HFFc6 (cell line): ENCODE results near the gene NPL. TPM values are rescaled to one million over a fixed set of nuclear protein-coding genes. Genes with fewer than 3 reads are reported as not detected.

ENCODE experiments used
- DNase-seq: peaks from one replicate; pipeline ENCODE4 v3.0.0-alpha.2; 2018
- H3K27ac Mint-ChIP-seq: 2 replicates; pipeline ENCODE4 v1.8.0; 2020; ENCODE audit warnings: mild to moderate bottlenecking, mixed read lengths
- H3K27me3 Mint-ChIP-seq: 2 replicates; pipeline ENCODE4 v1.8.0; 2021; ENCODE audit warnings: mild to moderate bottlenecking, moderate library complexity, mixed read lengths; ENCODE audit not compliant: insufficient read depth
- H3K36me3 Mint-ChIP-seq: 2 replicates; pipeline ENCODE4 v1.8.0; 2021; ENCODE audit warnings: low read depth, mixed read lengths
- H3K4me1 Mint-ChIP-seq: 2 replicates; pipeline ENCODE4 v1.8.0; 2020; ENCODE audit warnings: low read depth, mixed read lengths
- H3K4me3 Mint-ChIP-seq: 2 replicates; pipeline ENCODE4 v1.8.0; 2020; ENCODE audit warnings: mild to moderate bottlenecking, moderate library complexity, mixed read lengths
- H3K9me3 Mint-ChIP-seq: 2 replicates; pipeline ENCODE4 v1.8.0; 2020; ENCODE audit warnings: mild to moderate bottlenecking, mixed read lengths
- total RNA-seq, 6 experiments: library from RNA; stranded (reverse); fragmentation: NEBNext Ultra II Directional; extraction: Animal tissue kit (Norgen Biotek cat#: 25700); gene quantifications; 2 replicates in 1 of 6; 3 replicates in 5 of 6; pipeline ENCODE4 v1.2.3, GENCODE V29; 2021
- TF ChIP-seq, protein P1 (sequence below): fragments of 200-600 bp; sonication (generic); IDR thresholded peaks from 2 replicates; pipeline ENCODE4 v1.5.0; 2021; ENCODE audit warnings: antibody characterized with exemption, mild to moderate bottlenecking

Gene NPL
- total RNA-seq, 6 experiments from 2014 or later = 1.2 to 2.0 (median 1.5) TPM

DNA sequence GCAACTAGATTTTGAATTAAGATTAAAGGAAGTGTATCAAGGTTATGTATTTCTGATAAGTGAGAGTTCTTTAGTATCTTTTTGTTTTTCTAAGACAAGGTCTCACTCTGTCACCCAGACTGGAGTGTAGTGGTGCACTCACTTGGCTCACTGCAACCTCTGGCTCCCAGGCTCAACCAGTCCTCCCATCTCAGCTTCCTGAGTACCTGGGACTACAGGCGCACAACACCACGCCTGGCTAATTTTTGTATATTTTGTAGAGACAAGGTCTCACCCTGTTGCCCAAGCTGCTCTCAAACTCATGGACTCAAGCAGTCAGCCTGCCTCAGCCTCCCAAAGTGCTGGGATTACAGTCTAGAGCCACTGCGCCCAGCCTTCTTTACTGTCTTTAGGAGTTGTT, 83.3 kb downstream of the NPL start:
- no peak overlapping the region for H3K27ac Mint-ChIP-seq
- DNase-seq = no peak
- H3K4me3 Mint-ChIP-seq = no peak overlapping the region
- no peaks in the 10 kb centered on the region for H3K9me3 Mint-ChIP-seq
- TF ChIP-seq, protein P1, sequence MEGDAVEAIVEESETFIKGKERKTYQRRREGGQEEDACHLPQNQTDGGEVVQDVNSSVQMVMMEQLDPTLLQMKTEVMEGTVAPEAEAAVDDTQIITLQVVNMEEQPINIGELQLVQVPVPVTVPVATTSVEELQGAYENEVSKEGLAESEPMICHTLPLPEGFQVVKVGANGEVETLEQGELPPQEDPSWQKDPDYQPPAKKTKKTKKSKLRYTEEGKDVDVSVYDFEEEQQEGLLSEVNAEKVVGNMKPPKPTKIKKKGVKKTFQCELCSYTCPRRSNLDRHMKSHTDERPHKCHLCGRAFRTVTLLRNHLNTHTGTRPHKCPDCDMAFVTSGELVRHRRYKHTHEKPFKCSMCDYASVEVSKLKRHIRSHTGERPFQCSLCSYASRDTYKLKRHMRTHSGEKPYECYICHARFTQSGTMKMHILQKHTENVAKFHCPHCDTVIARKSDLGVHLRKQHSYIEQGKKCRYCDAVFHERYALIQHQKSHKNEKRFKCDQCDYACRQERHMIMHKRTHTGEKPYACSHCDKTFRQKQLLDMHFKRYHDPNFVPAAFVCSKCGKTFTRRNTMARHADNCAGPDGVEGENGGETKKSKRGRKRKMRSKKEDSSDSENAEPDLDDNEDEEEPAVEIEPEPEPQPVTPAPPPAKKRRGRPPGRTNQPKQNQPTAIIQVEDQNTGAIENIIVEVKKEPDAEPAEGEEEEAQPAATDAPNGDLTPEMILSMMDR = no peak
- H3K36me3 Mint-ChIP-seq = peaks cover 61% of the 10 kb centered on the region
- no peaks in the 10 kb centered on the region for H3K27me3 Mint-ChIP-seq
- H3K4me1 Mint-ChIP-seq = no peaks in the 10 kb centered on the region

DNA sequence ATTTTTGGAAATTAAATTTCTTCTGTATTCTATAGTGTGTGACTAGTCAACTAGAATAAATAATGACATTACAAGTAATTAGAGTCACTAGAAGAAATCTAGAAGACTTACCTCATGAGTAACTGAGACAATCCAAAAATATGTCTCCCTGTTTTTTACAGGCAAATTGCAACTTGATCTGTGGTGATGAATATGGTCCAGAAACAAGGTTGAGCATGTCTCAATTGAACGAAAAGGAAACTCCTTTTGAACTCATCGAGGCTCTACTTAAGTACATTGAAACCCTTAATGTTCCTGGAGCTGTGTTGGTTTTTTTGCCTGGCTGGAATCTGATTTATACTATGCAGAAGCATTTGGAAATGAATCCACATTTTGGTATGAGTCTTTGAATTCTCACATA, 86.3 kb downstream of the NPL start:
- Mint-ChIP-seq H3K36me3 (peaks cover 74% of the 10 kb centered on the region), H3K9me3 (no peaks in the 10 kb centered on the region), H3K27me3 (no peaks in the 10 kb centered on the region), H3K4me3 (no peak overlapping the region), H3K4me1 (no peaks in the 10 kb centered on the region), H3K27ac (no peak overlapping the region)
- no peak for DNase-seq
- TF ChIP-seq, protein P1 = no peak

- TF ChIP-seq, protein P1 = no peak
- Mint-ChIP-seq H3K27ac (no peak overlapping the region), H3K4me3 (no peak overlapping the region), H3K36me3 (peaks cover 82% of the 10 kb centered on the region), H3K4me1 (no peaks in the 10 kb centered on the region), H3K27me3 (no peaks in the 10 kb centered on the region), H3K9me3 (no peaks in the 10 kb centered on the region)
- DNase-seq = no peak
These were observed 87.8 kb downstream of the NPL start for GRCh38 chr1:182877331-182877730.

- no peaks in the 10 kb centered on the region for H3K9me3 Mint-ChIP-seq
- TF ChIP-seq, protein P1 = no peak
- no peak overlapping the region for H3K4me3 Mint-ChIP-seq
These were observed 88.3 kb downstream of the NPL start for GRCh38 chr1:182877842-182878241.

More at GRCh38 chr1:182877842-182878241, 88.3 kb downstream of the NPL start:
- no peak for DNase-seq
- Mint-ChIP-seq H3K27me3 (no peaks in the 10 kb centered on the region; the same call in 1 of the 2 replicates), H3K27ac (no peak overlapping the region), H3K36me3 (peaks cover 83% of the 10 kb centered on the region), H3K4me1 (no peaks in the 10 kb centered on the region)

Other genes with a start within 250 kb of the NPL start
- 1 to 10 TPM; 3.6 to 4.1 (median 3.8) TPM for gene RNASEL, start 200.5 kb upstream of the NPL start, total RNA-seq
- gene RGS16, start 185.4 kb upstream of the NPL start, total RNA-seq = under 1 TPM; 0.31 to 0.59 (median 0.39) TPM
- gene RGS8, start 105.2 kb upstream of the NPL start, total RNA-seq = not detected
- gene DHX9, start 49.6 kb downstream of the NPL start, total RNA-seq = 100 to 1,000 TPM; 141 to 176 (median 170) TPM
- gene SHCBP1L, start 163.4 kb downstream of the NPL start, total RNA-seq = not detected
- gene LAMC1, start 233.6 kb downstream of the NPL start, total RNA-seq = 100 to 1,000 TPM; 352 to 465 (median 393) TPM